Keratinocyte (primary cell): ENCODE data around the gene CD46. TPM values are rescaled to one million over a fixed set of nuclear protein-coding genes. Genes with fewer than 3 reads are reported as not detected.

Experiments used
- DNase-seq: peaks from one replicate; pipeline ENCODE4 v3.0.0-alpha.2; 2011; ENCODE audit warnings: low read depth, missing footprints, low spot score
- FAIRE-seq: peaks from 2 replicates; lab custom pipeline; 2011; peaks lifted over from hg19 to GRCh38; lab: Jason Lieb, UNC
- H2AFZ ChIP-seq: 2 replicates; pipeline ENCODE4 v1.6.0; 2012; ENCODE audit warnings: low read length, control low read depth, inconsistent platforms; ENCODE audit not compliant: control insufficient read depth
- H3K27ac ChIP-seq: 2 replicates; pipeline ENCODE4 v1.5.1; 2011; ENCODE audit warnings: low read length; ENCODE audit not compliant: control insufficient read depth, insufficient read depth
- H3K27me3 ChIP-seq: 3 replicates; pipeline ENCODE4 v1.6.0; 2011; ENCODE audit warnings: low read length; ENCODE audit not compliant: control insufficient read depth, insufficient read depth; ENCODE audit errors: extremely low read depth
- H3K36me3 ChIP-seq, 2 experiments: 2 replicates in 1 of 2; 3 replicates in 1 of 2; pipeline ENCODE4 v1.5.1; 2011; ENCODE audit warnings: low read length in 2 of 2, mild to moderate bottlenecking in 1 of 2; ENCODE audit not compliant: control insufficient read depth in 2 of 2, insufficient read depth in 2 of 2; ENCODE audit errors: extremely low read depth in 1 of 2
- H3K4me1 ChIP-seq: 3 replicates; pipeline ENCODE4 v1.5.1; 2011; ENCODE audit warnings: low read length; ENCODE audit not compliant: control insufficient read depth, insufficient read depth; ENCODE audit errors: extremely low read depth
- H3K4me2 ChIP-seq: 3 replicates; pipeline ENCODE4 v1.6.0; 2011; ENCODE audit warnings: low read depth, low read length; ENCODE audit not compliant: control insufficient read depth, insufficient read depth; ENCODE audit errors: extremely low read depth
- H3K4me3 ChIP-seq, 3 experiments: fragments of 200-600 bp in 1 of 3; sonication (generic) in 1 of 3; 2 replicates in 2 of 3; 3 replicates in 1 of 3; pipeline ENCODE4 v1.5.1; 2011 to 2016; ENCODE audit warnings: low read length in 3 of 3, mild to moderate bottlenecking in 3 of 3, control low read depth in 2 of 3, inconsistent platforms in 1 of 3, low read depth in 1 of 3, mixed read lengths in 1 of 3, mixed run types in 1 of 3, moderate library complexity in 1 of 3; ENCODE audit not compliant: control insufficient read depth in 2 of 3, insufficient read depth in 2 of 3; ENCODE audit errors: extremely low read depth in 1 of 3
- H3K79me2 ChIP-seq: 2 replicates; pipeline ENCODE4 v1.6.0; 2012; ENCODE audit warnings: low read length; ENCODE audit not compliant: control insufficient read depth, insufficient read depth
- H3K9ac ChIP-seq: 3 replicates; pipeline ENCODE4 v1.6.0; 2011; ENCODE audit warnings: low read length; ENCODE audit not compliant: control insufficient read depth, insufficient read depth; ENCODE audit errors: extremely low read depth
- H3K9me1 ChIP-seq: 3 replicates; pipeline ENCODE4 v1.6.0; 2011; ENCODE audit warnings: low read length; ENCODE audit not compliant: control insufficient read depth, insufficient read depth; ENCODE audit errors: extremely low read depth
- H3K9me3 ChIP-seq: 2 replicates; pipeline ENCODE4 v1.5.1; 2012; ENCODE audit warnings: low read depth, low read length; ENCODE audit not compliant: control insufficient read depth
- H4K20me1 ChIP-seq: 3 replicates; pipeline ENCODE4 v1.6.0; 2011; ENCODE audit warnings: low read length; ENCODE audit not compliant: control insufficient read depth, insufficient read depth; ENCODE audit errors: extremely low read depth
- EZH2 ChIP-seq: IDR thresholded peaks from one replicate; pipeline ENCODE4 v1.6.1; 2012; ENCODE audit warnings: inconsistent platforms, mild to moderate bottlenecking, low read length, moderate library complexity
- dilution Hi-C: fragments of 300-500 bp; cut with MboI; formaldehyde crosslinking; loops from one replicate; pipeline ENCODE4 v1.7.0; 2020; ENCODE audit warnings: low sequenced_read_pairs; ENCODE audit not compliant: extremely low pct_ligation_motif_present
- polyA plus RNA-seq, 5 experiments: library from polyadenylated mRNA; depleted of rRNA in 3 of 5; stranded (reverse) in 3 of 5; stranded (forward) in 1 of 5; unstranded in 1 of 5; fragments of >200 nt; gene quantifications; 1 replicate in 1 of 5; 2 replicates in 3 of 5; 3 replicates in 1 of 5; pipeline versions ENCODE4 v1.2.1 to v1.2.3, GENCODE V29; 2011 to 2012; ENCODE audit warnings: missing spikeins in 2 of 5, low read depth in 1 of 5, low replicate concordance in 1 of 5
- TF ChIP-seq, protein P1 (sequence below), 3 experiments: IDR thresholded peaks in 1 of 3; conservative IDR thresholded peaks in 1 of 3; optimal IDR thresholded peaks in 1 of 3; 2 replicates in 2 of 3; 3 replicates in 1 of 3; pipeline versions ENCODE3 to v1.5.1; 2011; ENCODE audit warnings: low read length in 3 of 3, mild to moderate bottlenecking in 3 of 3, moderate library complexity in 2 of 3, control low read depth in 1 of 3, inconsistent platforms in 1 of 3; ENCODE audit not compliant: insufficient read depth in 2 of 3; ENCODE audit errors: extremely low read depth in 1 of 3

Gene CD46
- polyA plus RNA-seq, 1 donor (not counting 4 experiments of a cell fraction or from before 2014, with no cell fraction given), result 298 TPM

DNA sequence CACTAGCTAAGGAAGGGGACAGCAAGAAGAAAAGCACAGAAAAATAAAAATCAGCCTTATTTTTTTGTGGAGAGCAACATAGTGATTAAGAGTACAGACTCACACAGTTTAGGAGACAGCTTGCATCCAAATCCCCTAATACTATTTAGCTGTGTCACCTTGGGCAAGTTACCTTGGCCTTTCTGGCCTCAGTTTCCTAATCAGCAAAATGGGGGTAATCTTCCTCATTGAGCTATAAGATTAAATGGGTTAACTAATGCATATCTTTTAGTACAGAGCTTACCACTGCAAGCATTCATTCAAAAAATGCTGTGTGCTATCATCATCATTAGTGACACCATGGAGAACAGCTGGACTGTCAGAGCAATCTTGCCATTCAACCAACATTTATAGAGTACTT is 77.7 kb downstream of the CD46 start:
- Histone ChIP-seq H3K27me3 (no peaks in the 10 kb centered on the region), H3K9me1 (no peaks in the 10 kb centered on the region), H3K79me2 (peaks cover 84% of the 10 kb centered on the region), H3K4me3 (no peak overlapping the region), H3K27ac (no peak overlapping the region), H3K4me2 (no peak overlapping the region), H3K9me3 (no peaks in the 10 kb centered on the region), H2AFZ (no peak overlapping the region), H3K9ac (no peak overlapping the region), H3K36me3 (peaks cover 8 to 9% of the 10 kb centered on the region in 2 experiments), H3K4me1 (peaks cover 55% of the 10 kb centered on the region), H4K20me1 (no peaks in the 10 kb centered on the region)
- TF ChIP-seq, protein P1, sequence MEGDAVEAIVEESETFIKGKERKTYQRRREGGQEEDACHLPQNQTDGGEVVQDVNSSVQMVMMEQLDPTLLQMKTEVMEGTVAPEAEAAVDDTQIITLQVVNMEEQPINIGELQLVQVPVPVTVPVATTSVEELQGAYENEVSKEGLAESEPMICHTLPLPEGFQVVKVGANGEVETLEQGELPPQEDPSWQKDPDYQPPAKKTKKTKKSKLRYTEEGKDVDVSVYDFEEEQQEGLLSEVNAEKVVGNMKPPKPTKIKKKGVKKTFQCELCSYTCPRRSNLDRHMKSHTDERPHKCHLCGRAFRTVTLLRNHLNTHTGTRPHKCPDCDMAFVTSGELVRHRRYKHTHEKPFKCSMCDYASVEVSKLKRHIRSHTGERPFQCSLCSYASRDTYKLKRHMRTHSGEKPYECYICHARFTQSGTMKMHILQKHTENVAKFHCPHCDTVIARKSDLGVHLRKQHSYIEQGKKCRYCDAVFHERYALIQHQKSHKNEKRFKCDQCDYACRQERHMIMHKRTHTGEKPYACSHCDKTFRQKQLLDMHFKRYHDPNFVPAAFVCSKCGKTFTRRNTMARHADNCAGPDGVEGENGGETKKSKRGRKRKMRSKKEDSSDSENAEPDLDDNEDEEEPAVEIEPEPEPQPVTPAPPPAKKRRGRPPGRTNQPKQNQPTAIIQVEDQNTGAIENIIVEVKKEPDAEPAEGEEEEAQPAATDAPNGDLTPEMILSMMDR (optimal IDR thresholded peaks at IDR 0.05 in 1 of 3, IDR thresholded peaks at IDR 0.05 in 1 of 3, conservative IDR thresholded peaks at IDR 0.05 in 1 of 3; ENCODE audit: extremely low read depth in 1 of 3, insufficient read depth in 2 of 3, low read length in 3 of 3), result no peak
- TF ChIP-seq EZH2, result no peak
- FAIRE-seq, result no peak
- dilution Hi-C loops, result no loop called here
- DNase-seq, result no peak

DNA sequence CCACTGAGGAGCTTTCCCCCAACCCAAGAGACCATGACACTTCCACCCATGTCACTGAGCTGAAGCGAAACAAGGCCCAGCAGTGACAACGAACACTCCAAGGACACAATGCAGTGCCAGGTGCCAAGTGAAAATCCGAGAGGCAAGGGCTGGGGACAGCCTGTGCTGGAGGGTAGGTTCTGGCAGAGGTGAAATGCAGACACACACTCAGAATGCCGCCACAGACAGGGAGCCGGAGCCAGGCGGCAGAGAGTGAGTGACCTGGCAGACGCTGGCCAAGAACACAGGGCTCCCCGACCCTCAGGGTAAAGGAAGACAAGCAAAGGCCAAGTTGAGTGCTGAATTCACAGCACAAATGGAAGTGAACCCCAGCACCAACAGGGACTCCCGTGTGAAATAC is 78.9 kb downstream of the CD46 start:
- DNase-seq (no peak), FAIRE-seq (no peak)
- H2AFZ ChIP-seq, result no peak overlapping the region
- H3K9me3 ChIP-seq, result no peaks in the 10 kb centered on the region
- dilution Hi-C loops, result no loop called here
- no peak overlapping the region for H3K27ac ChIP-seq
- H3K4me2 ChIP-seq, result no peak overlapping the region
- no peak overlapping the region for H3K9ac ChIP-seq
- H3K4me3 ChIP-seq, result no peak overlapping the region
- no peaks in the 10 kb centered on the region for H3K9me1 ChIP-seq
- H3K4me1 ChIP-seq, result peaks cover 45% of the 10 kb centered on the region
- peaks cover 84% of the 10 kb centered on the region for H3K79me2 ChIP-seq
- TF ChIP-seq, protein P1 (optimal IDR thresholded peaks at IDR 0.05 in 1 of 3, IDR thresholded peaks at IDR 0.05 in 1 of 3, conservative IDR thresholded peaks at IDR 0.05 in 1 of 3; ENCODE audit: extremely low read depth in 1 of 3, insufficient read depth in 2 of 3, low read length in 3 of 3), result no peak
- no peak for TF ChIP-seq EZH2
- H4K20me1 ChIP-seq, result no peaks in the 10 kb centered on the region
- H3K27me3 ChIP-seq, result no peaks in the 10 kb centered on the region
- H3K36me3 ChIP-seq, result peaks cover 12 to 15% of the 10 kb centered on the region in 2 experiments
